ENCODE results near the gene PREP.

Gene PREP

GRCh38 chr6:105391705-105392104, 11.2 kb downstream of the PREP start:
- no peak for DNase-seq

DNA sequence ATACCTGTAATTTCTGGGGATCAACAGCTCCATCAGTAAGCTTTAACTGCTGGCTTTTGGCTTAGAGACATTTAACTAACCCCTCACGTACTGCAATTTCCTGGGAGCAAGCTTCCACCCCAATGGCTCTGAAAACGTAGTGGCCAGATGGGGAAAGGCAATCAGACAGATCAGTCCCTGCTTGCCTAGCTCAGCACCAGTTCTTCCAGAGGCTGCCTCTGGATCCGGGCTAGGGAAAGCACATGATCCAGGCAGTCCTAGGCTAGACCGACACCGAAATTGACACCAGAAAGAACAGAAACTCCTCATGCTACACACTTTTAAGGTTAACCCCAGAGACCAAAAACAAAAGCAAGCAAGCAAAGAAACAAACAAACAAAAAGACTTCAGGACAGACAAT, 13.3 kb downstream of the PREP start:
- DNase-seq: no peak

DNA sequence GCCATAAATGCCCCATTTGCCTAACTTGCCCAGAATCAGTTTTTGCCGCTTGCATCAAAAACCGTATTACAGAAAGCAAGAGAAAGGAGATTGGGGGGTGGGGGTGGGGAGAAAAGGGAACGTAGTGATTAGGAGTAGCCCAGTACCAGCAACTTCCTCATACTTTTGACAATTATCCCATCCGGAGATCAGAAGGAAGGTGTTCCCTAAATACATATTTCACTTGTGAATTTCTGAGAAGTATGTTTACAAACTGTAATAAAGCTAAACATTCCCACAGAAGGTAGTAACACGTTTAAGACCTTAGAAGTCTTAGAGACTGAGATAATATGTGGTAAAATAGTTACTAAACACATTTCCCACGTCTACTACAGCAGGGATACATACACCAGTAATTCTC, 14.5 kb downstream of the PREP start:
- DNase-seq: no peak

- DNase-seq: no peak
Observed at GRCh38 chr6:105384004-105384403, 18.9 kb downstream of the PREP start.

GRCh38 chr6:105382958-105383357, 19.9 kb downstream of the PREP start:
- DNase-seq: no peak

DNA sequence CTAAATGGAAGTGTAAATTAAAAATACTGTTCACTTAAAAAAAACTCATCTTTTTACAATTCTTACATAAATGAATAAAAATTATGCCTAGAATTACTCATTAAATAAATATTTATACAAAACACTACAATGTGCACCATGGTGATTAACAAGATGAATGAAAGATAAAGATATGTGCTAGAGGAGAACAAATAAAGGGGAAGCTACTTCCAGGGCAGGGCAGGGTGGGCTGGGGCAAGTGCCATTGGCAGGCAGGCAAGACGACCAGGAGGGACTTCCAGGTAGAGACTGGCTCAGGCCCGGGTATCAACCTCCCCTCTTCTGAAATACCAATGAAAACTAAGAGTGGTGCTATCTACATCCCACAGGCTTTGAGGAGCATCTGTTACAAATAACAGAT, 20.4 kb downstream of the PREP start:
- DNase-seq: no peak

- DNase-seq: no peak
Observed at GRCh38 chr6:105380634-105381033, 22.2 kb downstream of the PREP start.

DNA sequence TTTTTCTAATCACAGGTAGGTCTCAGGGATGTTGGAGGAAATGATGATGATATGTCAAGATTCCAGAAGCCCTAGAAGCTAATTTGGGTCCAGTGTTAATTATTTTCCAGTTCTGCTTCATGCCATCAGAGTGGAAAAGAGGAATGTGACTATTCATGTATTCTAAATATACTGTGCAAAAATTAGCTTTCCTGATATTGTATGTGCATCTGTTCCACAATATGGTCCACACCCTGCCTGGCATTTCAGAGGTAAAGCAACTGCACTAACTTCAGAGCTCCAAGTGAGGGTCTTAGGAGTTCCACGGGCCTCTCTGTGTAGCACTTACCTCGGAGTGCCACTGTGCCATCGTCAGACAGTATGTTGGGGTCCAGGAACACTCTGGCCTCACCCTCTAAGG, 27.1 kb downstream of the PREP start:
- DNase-seq: no peak

GRCh38 chr6:105374010-105374420, 28.9 kb downstream of the PREP start:
- no peak for DNase-seq

DNA sequence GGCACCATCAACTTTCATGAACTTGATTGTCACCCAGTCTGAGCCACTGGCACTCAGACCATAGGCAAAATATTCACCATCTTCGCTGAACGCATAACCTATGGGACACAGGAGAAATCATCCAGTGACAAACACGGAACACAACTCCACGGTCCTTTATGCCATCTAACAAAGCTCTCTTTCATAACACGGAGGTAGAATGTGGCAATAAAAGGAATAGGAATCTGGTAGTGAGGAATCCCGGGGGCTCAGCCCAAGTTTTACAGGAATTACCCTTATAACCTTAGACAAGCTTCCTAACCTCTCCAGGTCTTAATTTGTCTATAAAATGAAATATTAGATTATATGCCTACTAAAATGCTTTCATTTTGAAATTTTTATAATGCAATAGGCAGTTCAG, 29.4 kb downstream of the PREP start:
- DNase-seq: no peak

- no peak for DNase-seq
Observed at GRCh38 chr6:105372849-105373182, 30.1 kb downstream of the PREP start.

GRCh38 chr6:105372142-105372848, 30.6 kb downstream of the PREP start:
- no peak for DNase-seq

DNA sequence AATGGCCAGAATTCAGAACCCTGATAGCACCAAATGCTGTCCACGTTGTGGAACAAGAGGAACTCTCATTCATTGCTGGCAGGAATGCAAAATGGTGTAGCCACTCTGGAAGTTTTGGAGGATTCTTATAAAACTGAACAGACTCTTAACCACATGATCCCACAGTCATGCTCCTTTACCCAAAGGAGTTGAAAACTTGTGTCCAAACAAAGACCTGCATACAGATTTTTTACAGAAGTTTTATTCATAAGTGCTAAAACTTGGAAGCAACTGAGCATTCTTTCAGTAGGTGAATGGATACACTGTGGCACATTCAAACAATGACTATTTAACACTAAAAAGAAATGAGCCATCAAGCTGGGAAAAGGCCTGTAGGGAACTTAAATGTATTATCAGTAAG, 32.5 kb downstream of the PREP start:
- no peak for DNase-seq

DNA sequence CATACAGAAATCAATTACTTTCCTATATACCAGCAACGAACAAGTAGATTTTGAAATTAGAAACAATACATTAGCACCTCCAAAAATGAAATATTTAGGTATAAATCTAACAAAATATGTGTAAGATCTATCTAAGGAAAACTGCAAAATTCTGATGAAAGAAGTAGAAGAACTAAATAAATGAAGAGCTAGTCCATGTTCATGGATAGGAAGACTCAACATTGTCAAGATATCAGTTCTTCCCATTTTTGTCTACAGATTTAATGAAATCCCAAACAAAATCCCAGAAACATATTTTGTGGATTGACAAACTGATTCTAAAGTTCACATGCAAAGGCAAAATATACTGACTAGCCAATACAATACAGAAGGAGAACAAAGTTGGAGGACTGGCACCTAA, 33.7 kb downstream of the PREP start:
- DNase-seq: no peak

GRCh38 chr6:105364243-105364642, 38.6 kb downstream of the PREP start:
- DNase-seq: no peak

GRCh38 chr6:105363100-105363754, 39.7 kb downstream of the PREP start:
- DNase-seq: no peak

DNA sequence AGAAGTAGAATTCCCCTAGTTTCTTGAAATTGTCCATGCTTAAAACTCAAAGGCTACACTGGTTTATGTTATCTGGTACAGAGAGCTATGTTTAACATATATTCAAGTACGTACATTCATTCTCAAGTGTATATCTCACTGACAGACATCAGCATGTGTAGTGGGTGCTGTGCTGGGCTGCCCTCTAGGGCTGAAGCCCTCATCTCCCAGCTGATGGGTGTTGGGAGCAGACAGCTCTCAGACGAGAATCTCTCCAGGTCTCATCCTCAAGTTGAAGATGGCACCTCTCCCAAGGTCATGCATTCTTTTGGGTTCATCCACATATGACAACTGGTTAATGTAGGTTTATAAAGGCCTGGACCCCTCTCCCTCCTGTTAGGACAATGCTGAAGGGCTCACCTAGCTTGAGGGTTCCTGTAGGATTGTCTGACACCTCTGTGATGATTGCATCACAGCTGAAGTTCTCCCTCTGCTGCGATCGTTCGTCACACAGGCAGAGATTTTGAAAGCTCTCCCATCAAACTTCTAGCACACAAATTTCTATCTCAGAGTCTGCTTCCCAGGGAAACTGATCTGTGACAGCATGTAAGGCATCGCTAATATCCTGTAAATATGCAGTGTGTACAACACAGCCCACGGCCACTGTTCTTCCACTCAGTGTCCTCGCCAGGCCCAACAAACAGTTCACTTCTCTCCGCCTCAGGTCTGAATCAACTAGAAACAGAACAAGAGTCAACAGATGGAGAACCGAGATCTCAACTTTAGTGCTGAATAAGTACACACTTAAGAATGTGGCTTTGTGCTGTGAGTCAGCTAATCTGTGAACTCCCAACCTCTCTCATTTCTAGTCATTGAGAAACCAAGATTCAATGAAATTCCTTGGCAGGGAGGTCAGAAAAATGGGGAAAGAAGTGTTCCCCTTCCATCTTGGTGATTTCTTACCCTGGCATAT, 43.2 kb downstream of the PREP start:
- no peak for DNase-seq

DNA sequence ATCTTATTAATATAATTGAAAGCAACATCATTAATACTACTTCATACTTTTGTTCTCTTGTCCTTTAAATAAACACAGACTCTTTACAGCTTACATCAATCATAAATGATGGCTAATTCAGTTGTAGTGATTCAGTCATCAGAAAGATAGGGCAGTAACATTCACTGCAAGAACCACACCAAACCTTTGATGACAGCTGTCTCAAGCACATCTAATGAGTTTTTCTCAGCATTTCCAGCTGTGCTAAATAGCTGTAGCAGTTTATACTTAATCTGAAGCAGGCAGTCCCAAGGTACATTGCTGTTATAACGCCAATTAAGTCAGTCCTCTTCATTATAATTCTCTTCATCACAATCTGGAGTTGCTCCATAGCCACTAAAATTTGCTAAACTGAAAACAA, 45.7 kb downstream of the PREP start:
- no peak for DNase-seq

- DNase-seq: no peak
Observed at GRCh38 chr6:105352037-105352617, 50.8 kb downstream of the PREP start.

GRCh38 chr6:105348897-105349296, 54.0 kb downstream of the PREP start:
- DNase-seq: no peak

DNA sequence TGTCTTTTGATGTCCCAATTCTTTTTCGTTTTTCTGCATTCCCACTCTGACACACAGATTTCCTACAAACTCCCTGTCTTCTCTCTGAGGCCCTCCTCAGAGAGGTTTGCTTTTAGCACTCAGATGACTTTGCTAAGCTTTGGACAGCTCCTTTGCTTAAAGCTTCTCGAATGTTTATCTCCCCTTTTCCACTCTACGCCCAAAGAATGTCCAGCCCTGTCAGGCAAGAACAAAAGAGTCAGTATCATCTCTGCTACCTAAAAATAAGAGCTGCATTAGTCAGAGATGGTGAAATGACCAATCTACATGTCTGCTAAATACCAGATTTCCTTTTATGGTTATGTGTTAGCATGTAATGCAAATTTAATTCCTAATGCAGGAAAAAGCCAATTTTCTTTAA, 56.8 kb downstream of the PREP start:
- DNase-seq: no peak

- DNase-seq: no peak
Observed at GRCh38 chr6:105345506-105345905, 57.4 kb downstream of the PREP start.

DNA sequence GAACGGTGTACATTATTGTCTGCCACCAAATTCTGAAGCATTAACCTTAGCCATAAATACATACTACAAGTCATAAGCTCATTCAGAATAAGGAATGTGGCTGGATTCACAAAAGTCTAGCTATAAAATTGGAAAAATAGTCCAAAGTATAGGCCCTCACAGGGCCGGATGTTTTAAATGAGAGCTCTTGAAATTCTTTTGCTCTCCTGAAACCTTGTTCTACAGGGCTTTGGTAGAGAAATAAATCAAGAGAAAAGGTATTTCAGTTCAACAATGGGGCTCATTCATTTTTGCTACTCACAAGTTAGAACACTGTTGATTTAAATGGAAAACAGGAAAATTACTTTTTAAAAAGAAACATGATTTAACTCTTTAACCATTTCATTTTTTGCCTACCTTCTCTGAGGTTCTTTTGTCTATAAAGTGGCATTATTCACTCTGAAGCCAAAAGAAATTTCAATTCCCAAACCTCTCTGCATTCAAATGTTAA, 58.0 kb downstream of the PREP start:
- DNase-seq: no peak
